Vagina (tissue), 2 donors: ENCODE data around the gene GRM2.

Experiments
- CTCF ChIP-seq, 3 experiments: fragments of 450-650 bp in 2 of 3; fragments of 200-600 bp in 1 of 3; sonication (generic) in 1 of 3; IDR thresholded peaks; one replicate each; pipeline ENCODE4 v1.5.1; 2017 to 2019; ENCODE audit warnings: antibody characterized with exemption in 3 of 3, mild to moderate bottlenecking in 2 of 3, moderate library complexity in 2 of 3
- POLR2A ChIP-seq, 2 donors: fragments of 450-650 bp; IDR thresholded peaks; one replicate each; pipeline ENCODE4 v1.6.1; 2017; ENCODE audit warnings: antibody characterized with exemption in 2 of 2, mild to moderate bottlenecking in 2 of 2, moderate library complexity in 2 of 2
- POLR2AphosphoS5 ChIP-seq, 2 donors: sonication (generic); formaldehyde crosslinking; IDR thresholded peaks; one replicate each; pipeline ENCODE4 v1.9.0; 2017; ENCODE audit warnings: antibody characterized with exemption in 2 of 2, mild to moderate bottlenecking in 2 of 2, low read depth in 1 of 2; ENCODE audit not compliant: insufficient read depth in 1 of 2

DNA sequence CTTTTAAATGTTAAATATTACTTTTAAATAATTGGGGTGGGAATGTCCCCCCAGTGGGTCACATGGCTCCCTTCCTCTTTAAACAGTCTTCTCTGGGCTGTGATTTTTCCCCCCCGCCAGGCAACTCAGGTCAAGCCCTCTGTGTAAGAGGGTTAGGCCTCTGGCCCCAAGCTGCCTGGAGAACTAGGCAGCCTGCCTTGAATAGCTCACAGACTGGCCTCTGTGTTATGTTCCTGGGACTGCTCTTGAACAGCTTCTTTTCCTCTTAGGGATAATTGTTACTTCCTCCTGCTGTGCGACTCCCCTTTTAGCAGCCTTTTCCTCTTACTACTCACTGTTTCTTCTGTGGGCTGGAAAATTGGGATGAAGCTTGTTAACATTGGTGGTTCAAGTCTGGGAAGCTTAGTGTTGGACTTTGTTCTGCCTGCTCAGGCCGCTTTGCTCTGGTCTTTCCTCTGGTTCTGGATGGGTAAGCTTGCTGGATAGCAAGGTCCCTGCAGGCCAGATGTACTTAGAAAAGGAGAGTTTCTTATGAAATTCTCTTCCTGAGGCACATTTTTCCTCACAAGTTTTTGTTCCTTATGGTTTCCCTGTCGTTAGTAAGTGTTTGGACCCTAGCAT lies 33.6 kb upstream of the GRM2 start:
- TF ChIP-seq CTCF (IDR thresholded peaks at IDR 0.05) = no peak
- TF ChIP-seq POLR2AphosphoS5 (IDR thresholded peaks at IDR 0.05; ENCODE audit: insufficient read depth in 1 of 2, low read depth in 1 of 2) = no peak
- no peak for TF ChIP-seq POLR2A (IDR thresholded peaks at IDR 0.05)
